Cortex of kidney (tissue), 1 donor: ENCODE results near the gene ZNF283.

Experiments
- DNase-seq: peaks from one replicate; lab custom pipeline; 2025; lab: John Stamatoyannopoulos, UW

The ZNF283 gene

GRCh38 chr19:43826787-43827754 lies at the start of gene ZNF283:
Gene ZNF283 (plus strand): TSS chr19:43827321. CDS start chr19:43833505, 6,184 bp downstream.
- DNase-seq = no peak

- no peak for DNase-seq
Measured at GRCh38 chr19:43778651-43779050, 48.5 kb upstream of the ZNF283 start.

GRCh38 chr19:43779147-43779819 lies 47.8 kb upstream of the ZNF283 start:
- no peak for DNase-seq

- DNase-seq = no peak
Measured at GRCh38 chr19:43779820-43780219, 47.3 kb upstream of the ZNF283 start.

GRCh38 chr19:43780706-43781525 lies 46.2 kb upstream of the ZNF283 start, which contains the start of gene KCNN4:
Gene KCNN4 (minus strand): TSS chr19:43780973. CDS start chr19:43780861, 112 bp downstream.
- no peak for DNase-seq

GRCh38 chr19:43781630-43782310 lies 45.4 kb upstream of the ZNF283 start:
- no peak for DNase-seq

GRCh38 chr19:43782311-43782660 lies 44.8 kb upstream of the ZNF283 start:
- DNase-seq = no peak

- no peak for DNase-seq
Measured at GRCh38 chr19:43782689-43783231, 44.4 kb upstream of the ZNF283 start.

- no peak for DNase-seq
Measured at GRCh38 chr19:43783636-43784035, 43.5 kb upstream of the ZNF283 start.

GRCh38 chr19:43784241-43784980 lies 42.7 kb upstream of the ZNF283 start:
- no peak for DNase-seq

- DNase-seq = no peak
Measured at GRCh38 chr19:43784981-43785808, 41.9 kb upstream of the ZNF283 start.

GRCh38 chr19:43786665-43787064 lies 40.5 kb upstream of the ZNF283 start:
- DNase-seq = no peak

- no peak for DNase-seq
Measured at GRCh38 chr19:43789029-43789428, 38.1 kb upstream of the ZNF283 start.

- DNase-seq = no peak
Measured at GRCh38 chr19:43790587-43790986, 36.5 kb upstream of the ZNF283 start.

- DNase-seq = no peak
Measured at GRCh38 chr19:43797118-43797517, 30.0 kb upstream of the ZNF283 start.

- DNase-seq = no peak
Measured at GRCh38 chr19:43797556-43797955, 29.6 kb upstream of the ZNF283 start.

GRCh38 chr19:43798026-43798545 lies 29.0 kb upstream of the ZNF283 start:
- DNase-seq = no peak

- no peak for DNase-seq
Measured at GRCh38 chr19:43798546-43799409, 28.3 kb upstream of the ZNF283 start.
